Endothelial cell of umbilical vein (primary cell): ENCODE measurements around the gene MPDZ.

Experiments
- CTCF ChIP-seq, 2 donors: IDR thresholded peaks; 1 replicate in 1 of 2; 2 replicates in 1 of 2; pipeline ENCODE4 v1.5.1; 2011; ENCODE audit warnings: low read length in 2 of 2, mild to moderate bottlenecking in 2 of 2, moderate library complexity in 2 of 2, control low read depth in 1 of 2, inconsistent platforms in 1 of 2, low read depth in 1 of 2; ENCODE audit not compliant: insufficient read depth in 1 of 2; ENCODE audit errors: extremely low read depth in 1 of 2
- EZH2 ChIP-seq: IDR thresholded peaks from 2 replicates; pipeline ENCODE4 v1.6.1; 2012; ENCODE audit warnings: borderline replicate concordance, low read depth, mild to moderate bottlenecking, moderate library complexity, low read length, inconsistent platforms; ENCODE audit not compliant: severe bottlenecking
- FOS ChIP-seq: IDR thresholded peaks from 2 replicates; pipeline ENCODE4 v1.6.1; 2011; ENCODE audit warnings: mild to moderate bottlenecking, low read length, moderate library complexity, borderline replicate concordance; ENCODE audit not compliant: insufficient read depth
- GATA2 ChIP-seq: IDR thresholded peaks from 2 replicates; pipeline ENCODE4 v1.7.0; 2011; ENCODE audit warnings: low read depth, mild to moderate bottlenecking, moderate library complexity, mixed read lengths, low read length; ENCODE audit not compliant: insufficient read length, insufficient read depth
- JUN ChIP-seq: IDR thresholded peaks from 2 replicates; pipeline ENCODE4 v1.6.1; 2011; ENCODE audit warnings: borderline replicate concordance, low read depth; ENCODE audit not compliant: insufficient read length, insufficient read depth
- MAX ChIP-seq: IDR thresholded peaks from 2 replicates; pipeline ENCODE4 v1.6.1; 2011; ENCODE audit not compliant: insufficient read depth, insufficient read length
- MYC ChIP-seq: IDR thresholded peaks from one replicate; pipeline ENCODE4 v1.6.1; 2011; ENCODE audit warnings: mild to moderate bottlenecking, low read depth, low read length
- POLR2A ChIP-seq: IDR thresholded peaks from 2 replicates; pipeline ENCODE4 v1.6.1; 2012; ENCODE audit warnings: low read depth, mild to moderate bottlenecking, control low read depth, low read length
- POLR2AphosphoS5 ChIP-seq: IDR thresholded peaks from 2 replicates; pipeline ENCODE4 v1.6.1; 2012; ENCODE audit warnings: low read depth, mild to moderate bottlenecking, control low read depth, low read length, moderate library complexity; ENCODE audit not compliant: insufficient read depth

- no peak for TF ChIP-seq CTCF (IDR thresholded peaks at IDR 0.05; ENCODE audit: extremely low read depth in 1 of 2, insufficient read depth in 1 of 2, low read depth in 1 of 2, low read length in 2 of 2)
- no peak for TF ChIP-seq POLR2A
- no peak for TF ChIP-seq EZH2
- no peak for TF ChIP-seq MAX
- no peak for TF ChIP-seq JUN
- no peak for TF ChIP-seq POLR2AphosphoS5
- no peak for TF ChIP-seq GATA2
- no peak for TF ChIP-seq FOS
- TF ChIP-seq MYC = no peak
Measured at GRCh38 chr9:13264788-13265187, 14.7 kb downstream of the MPDZ start.
